Stimulated activated CD4-positive, alpha-beta T cell treated with anti-CD3 and anti-CD28 coated beads, Interleukin-2, amount 100 ng/mL, for 24 hours (primary cell): Measurements from ENCODE around the gene OR5AR1.
"Not testable (repeated sequence)": the region's sequence is repeated elsewhere in the genome, so short reads cannot be mapped to it uniquely, and the experiment has no call there.

Experiments used
- DNase-seq, 2 donors: peaks; one replicate each; pipeline ENCODE4 v3.0.0-alpha.2; 2020

OR5AR1 gene

DNA sequence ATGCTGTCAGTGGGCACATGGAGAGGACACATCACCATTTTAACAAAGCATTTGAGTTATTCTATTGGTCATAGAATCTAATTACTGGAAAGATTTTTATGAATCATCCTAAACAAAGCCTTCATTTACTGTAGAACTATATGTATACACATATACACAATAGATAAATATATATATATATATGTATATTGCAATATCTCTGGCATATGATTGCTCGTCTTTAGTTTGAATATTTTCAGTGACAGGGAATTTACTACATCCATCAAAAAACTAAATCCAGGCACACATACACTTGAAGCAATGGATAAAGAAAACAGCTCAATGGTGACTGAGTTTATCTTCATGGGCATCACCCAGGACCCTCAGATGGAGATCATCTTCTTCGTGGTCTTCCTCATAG is at the start of gene OR5AR1:
Gene OR5AR1, plus strand, starts transcription at position 301 of the 400 bp plus-strand sequence. Its CDS starts 0 bp downstream, at position 301.
- DNase-seq, result no peak

DNA sequence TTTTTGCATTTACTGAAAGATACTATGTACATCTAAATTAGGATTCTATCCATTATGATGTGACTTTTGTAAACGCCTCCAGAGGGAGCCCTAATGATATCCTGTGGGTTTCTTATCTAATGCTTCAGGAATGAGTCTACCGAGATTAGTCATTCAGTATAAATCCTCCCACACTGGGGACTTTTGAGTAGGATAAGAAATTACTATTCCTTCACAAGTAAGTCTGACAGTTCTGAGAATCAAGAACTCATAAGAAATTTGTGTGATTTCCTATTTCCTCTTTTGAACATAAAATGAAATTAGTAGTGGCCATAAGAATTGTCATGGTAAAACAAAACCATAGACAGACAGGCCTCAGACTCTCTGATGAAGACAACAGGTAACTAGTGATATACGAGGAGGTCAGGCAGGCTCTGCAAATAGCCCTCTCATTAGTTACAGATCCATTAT is 38.8 kb upstream of the OR5AR1 start:
- DNase-seq, result no peak

DNA sequence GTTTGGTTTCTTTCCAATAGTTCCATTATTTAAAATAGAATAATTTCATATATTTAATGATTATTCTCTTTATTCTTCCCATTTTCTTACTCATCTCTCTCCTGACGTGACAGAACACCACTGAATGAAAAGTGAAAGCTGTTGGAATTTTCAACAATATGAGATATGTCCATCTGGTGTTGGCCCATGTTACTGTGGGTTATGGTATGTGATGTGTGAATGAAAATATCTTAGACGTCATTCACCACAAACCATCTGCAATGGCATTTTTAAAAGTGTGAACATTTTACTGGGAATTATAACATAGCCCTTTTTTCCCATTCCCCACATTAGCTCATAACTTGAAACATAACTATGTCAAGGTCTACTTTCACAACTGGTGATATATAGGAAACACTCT is 37.5 kb upstream of the OR5AR1 start:
- DNase-seq, result no peak

DNA sequence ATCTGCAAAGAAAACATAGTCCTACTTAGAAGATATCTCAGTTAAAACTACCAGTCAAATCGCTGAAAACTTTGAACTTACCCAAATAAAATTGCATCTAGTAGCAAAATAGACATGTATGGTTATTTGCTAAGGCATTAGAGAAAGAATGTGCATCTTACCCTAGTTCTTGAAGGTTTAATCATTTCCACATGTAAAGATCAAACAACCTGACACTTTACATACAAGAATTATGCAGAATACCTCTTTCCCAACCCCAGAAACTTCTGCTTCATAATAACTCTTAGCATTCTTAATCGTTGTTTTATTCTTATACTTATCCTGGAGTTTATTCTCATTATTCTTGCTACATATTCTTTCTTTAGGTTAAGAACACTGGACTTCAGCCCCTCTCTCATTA is 31.2 kb upstream of the OR5AR1 start:
- no peak for DNase-seq

DNA sequence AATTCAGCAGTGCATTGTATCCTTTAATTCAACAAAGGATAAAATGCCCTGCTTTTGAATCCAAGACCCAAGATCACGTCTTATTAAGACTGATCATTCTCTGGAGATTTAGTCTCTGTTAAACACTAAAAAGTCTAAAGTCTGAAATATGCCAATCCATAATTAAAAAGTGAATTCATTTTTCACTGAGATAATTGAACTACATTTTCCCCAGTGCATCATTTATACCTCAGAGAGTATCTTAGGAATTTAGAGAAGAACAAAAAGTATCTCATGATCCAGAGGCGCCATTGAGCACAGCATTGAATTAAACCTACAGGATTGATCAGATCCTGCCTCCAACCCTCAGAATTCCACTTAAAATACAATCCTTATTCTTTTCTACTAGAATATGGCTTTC is 26.6 kb upstream of the OR5AR1 start:
- DNase-seq, result no peak

DNA sequence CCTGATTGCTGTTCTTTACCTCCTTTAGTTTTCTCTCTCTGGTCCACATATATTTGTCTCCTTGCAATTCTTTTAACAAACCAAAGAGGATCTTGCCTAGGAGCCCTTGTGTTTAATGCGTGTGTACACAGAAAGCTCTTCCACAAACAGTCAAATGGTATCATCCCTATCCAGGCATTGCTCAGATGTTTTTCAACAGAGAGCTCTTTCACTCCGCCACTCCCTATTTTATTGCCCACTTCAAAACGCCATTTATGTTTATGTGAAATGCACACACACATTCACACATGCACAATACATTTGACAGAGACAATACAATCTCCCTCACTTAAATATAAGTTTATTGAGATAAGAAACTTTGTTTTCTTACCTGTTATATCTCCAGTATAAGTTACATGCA is 26.0 kb upstream of the OR5AR1 start:
- no peak for DNase-seq

DNA sequence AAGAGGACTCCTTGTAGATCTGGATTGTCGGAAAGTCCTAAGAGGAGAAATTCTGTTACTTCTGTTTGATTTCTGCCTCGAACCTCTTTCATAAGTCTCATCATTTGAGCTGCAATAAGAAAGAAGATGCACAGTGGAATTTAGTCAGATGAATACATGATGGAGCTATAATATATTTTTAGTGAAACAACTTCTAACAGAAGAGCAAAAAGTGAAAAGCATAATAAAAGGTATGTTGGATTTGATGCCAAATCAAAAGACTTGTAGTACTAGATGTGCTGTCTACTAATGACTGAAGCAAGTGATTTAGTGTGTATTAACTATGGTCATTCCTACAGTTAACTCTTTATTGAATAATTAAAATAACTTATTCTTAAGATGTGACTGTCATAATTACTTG is 21.1 kb upstream of the OR5AR1 start, which contains the start of gene OR5AP2:
Gene OR5AP2, minus strand, starts transcription at position 101 of the 400 bp plus-strand sequence. Its CDS starts 0 bp downstream, at position 101.
- no peak for DNase-seq

DNA sequence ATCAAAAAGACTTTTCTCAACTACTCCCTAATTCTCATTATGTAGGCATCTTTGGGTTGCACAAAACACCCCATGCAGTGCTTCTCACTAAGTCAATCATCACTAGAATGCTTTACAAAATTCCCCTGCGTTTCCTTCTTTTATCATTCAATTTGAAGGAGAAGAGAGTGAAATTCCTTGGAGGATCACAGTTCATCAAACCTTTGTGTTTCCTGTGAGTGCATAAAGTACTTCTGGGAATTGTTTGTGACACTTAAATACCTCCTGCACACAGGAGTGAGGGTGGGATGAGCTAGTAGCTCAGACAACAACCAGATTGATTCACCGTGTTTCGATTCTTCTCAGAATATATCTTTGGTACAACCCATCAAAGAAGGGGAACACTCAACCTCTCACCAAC is 3.7 kb upstream of the OR5AR1 start:
- DNase-seq, result no peak

DNA sequence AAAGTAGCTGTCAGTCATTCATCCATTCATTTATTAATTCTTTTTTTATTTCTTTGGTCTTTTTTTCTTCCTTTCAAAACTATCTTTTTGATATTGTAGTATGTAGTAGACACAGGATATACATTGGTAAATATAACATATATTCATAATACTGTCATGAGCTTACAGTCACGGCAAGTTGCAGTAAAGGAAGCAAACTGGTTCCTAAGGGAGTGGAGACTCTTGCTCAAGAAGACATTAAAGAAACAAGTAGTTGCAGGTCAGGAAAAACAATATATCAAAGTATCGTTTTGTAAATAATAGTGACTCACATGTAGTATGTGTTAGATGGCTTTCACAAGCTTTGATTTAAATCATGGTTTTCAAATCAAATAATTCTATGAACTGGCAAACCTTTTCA is 7.5 kb downstream of the OR5AR1 start:
- DNase-seq, result no peak

DNA sequence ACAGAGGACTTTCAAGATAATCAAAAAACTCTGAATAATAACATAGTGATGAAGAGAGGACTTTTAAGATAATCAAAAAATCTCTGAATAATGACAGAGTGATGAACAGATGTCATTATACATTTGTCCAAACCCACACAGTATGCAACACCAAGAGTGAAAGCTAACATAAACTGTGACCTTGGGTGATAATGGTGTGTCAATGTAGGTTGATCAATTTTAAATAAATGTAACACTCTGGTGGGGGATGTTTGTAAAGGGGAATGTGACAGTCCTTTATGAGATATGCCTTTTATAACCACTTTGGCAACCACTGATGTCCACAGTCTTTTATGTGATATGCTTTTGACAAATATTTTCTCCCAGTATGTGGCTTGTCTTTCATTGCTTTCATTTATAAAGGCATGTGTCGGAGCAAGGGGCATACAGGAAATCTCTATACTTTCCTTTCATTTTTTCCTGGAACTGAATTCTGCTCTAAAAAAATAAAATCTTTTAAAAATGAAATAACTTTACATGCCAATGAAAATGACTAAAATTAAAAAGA is 25.1 kb downstream of the OR5AR1 start:
- DNase-seq, result no peak

DNA sequence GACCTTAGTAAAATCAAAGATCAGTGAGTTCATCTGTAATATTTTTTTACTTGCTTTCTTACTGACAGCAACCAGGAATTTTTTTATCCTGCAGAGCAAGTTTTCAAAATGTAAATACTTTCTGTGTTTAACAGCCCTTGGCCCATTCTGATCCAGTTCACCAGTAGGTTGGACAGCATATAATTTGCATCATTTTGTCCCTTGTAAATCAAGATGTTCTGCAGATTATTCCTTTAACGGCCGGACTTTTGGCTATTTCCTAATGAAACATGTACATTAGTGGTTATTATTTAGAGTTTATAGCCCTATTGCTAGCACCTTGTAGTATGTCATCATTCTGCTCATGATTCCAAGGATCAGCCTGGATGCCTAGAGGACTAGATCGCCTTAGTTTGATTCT is 27.7 kb downstream of the OR5AR1 start:
- DNase-seq, result not testable (repeated sequence)

DNA sequence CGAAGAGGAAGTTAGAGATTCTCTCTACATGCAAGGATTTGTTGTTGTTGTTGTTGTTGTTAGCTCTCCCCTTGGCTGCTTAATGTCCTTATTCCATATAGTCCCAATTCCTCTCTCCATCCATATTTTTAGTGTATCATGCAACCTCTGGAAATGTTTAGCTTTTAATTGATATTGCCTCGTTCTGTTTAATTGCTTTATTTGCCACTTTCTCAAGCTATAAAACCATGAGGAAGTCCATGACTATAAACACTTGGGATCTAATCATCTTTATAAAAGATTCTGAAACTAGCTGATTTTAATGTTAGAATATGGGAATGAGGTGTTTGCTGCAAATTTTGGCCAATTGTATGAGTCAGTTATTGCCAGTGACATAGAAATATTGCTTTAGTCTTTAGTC is 29.9 kb downstream of the OR5AR1 start:
- DNase-seq, result no peak

DNA sequence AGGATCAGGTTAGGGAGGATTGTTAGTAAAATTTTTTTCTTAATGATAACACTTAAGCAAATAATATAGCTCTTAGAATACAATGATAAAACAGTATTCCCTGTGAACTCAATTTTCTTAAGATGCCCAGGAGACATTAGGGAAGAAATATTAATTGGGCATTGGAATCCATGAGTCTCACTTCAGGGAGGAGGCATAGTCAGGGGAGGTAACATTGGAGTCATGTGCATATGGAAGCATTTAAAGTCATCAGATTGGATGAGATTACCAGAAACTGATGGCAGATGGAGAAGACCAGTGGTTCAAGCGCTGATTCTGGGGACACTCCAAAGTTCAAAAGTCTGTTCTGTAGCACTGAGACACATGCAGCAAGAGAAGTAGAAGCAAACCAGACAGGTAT is 35.3 kb downstream of the OR5AR1 start, which contains the start of gene OR9G1:
Gene OR9G1, plus strand, starts transcription at position 301 of the 400 bp plus-strand sequence. CDS start 1,293 bp downstream, outside the sequence.
- DNase-seq, result no peak

DNA sequence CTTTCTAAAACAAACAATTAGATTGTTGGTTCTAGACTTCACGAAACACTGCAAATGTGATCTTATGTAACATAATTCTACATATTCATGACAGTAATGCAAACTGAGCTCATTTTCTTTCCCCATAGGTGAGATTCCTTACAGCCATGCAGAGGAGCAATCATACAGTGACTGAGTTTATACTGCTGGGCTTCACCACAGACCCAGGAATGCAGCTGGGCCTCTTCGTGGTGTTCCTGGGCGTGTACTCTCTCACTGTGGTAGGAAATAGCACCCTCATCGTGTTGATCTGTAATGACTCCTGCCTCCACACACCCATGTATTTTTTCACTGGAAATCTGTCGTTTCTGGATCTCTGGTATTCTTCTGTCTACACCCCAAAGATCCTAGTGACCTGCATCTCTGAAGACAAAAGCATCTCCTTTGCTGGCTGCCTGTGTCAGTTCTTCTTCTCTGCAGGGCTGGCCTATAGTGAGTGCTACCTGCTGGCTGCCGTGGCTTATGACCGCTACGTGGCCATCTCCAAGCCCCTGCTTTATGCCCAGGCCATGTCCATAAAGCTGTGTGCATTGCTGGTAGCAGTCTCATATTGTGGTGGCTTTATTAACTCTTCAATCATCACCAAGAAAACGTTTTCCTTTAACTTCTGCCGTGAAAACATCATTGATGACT is 36.9 kb downstream of the OR5AR1 start:
- DNase-seq, result no peak

DNA sequence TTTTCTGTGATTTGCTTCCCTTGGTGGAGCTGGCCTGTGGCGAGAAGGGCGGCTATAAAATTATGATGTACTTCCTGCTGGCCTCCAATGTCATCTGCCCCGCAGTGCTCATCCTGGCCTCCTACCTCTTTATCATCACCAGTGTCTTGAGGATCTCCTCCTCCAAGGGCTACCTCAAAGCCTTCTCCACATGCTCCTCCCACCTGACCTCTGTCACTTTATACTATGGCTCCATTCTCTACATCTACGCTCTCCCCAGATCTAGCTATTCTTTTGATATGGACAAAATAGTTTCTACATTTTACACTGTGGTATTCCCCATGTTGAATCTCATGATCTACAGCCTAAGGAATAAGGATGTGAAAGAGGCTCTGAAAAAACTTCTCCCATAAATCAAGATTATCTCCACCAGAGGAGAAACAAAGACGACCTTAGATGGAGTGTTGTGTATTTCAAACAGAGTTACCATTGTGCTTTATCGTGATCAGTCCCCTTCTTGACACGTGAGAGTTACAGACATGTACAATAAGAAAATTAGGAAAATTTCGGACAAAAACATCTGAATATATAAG is 37.5 kb downstream of the OR5AR1 start:
- DNase-seq, result no peak

DNA sequence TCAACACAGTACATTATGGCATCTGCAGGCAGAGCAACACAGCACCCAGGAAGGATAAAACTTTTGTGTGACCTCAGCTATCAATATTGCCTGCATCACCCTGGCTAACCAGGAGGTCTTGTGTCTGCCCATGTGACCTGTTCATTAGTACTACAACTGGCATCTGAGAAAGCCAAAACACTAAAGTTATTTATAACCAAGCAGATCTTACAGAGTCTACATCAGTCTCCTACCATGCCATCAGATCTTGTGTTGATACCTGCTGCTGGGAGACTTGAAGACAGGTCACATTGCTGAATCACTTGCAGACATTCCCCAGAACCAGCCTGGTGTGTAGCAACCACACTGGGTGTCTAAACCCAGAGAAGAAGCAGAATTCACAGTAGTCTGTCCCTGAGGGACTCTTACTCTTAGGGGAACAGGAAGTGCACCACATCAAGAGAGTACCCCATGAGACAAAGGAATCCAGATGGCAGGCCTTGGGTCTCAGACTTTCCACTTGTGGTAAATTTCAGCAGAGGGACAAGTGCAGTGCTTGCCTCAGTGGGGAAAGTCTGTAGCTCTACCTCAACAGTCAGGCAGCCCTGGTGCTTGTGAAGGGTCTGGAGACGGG is 42.4 kb downstream of the OR5AR1 start:
- no peak for DNase-seq

DNA sequence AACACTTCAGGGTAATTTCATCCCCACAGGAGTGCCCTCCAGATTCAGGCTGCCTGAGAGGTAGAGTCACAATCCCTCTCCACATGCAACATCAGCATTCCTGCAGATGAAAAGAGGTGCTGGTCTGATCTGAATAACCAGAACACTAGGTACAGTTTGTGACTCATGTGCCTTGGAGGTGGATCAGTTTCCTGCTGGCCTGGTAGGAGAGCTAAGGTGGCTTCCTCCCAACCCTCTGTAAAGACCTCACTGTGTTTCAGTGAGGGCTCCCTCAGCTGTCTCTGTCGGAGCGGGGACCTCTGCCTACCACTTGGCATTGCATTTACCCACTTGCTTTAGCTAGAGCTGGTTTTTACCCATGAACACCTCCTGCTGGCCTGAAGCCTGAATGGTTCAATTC is 43.0 kb downstream of the OR5AR1 start:
- DNase-seq, result no peak

DNA sequence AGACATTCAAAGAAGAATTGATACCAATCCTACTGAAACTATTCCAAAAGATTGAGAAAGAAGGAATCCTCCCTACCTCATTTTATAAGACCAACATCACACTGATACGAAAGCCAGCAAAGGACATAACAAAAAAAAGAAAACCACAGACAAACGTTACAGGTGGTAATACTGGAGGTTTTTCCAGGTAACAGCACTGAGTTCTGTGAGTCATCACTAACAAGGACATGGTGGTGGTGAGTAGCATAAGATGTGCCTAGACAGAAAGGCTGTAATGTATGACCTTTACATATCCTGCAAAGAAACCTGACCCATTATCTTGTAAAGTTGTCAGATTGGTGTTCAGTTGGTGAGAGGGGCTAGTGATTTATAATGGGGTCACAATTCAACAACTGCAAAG is 50.7 kb downstream of the OR5AR1 start:
- DNase-seq, result no peak
